Measurements from ENCODE around the gene SOWAHA. TPM values are rescaled to one million over a fixed set of nuclear protein-coding genes. Genes with fewer than 3 reads are reported as not detected.

SOWAHA gene
- total and polyA plus RNA-seq, 2 of the 8 experiments (the other 6 are each of a cell fraction or from before 2014, with no cell fraction given) = 0.09 to 0.11 TPM

DNA sequence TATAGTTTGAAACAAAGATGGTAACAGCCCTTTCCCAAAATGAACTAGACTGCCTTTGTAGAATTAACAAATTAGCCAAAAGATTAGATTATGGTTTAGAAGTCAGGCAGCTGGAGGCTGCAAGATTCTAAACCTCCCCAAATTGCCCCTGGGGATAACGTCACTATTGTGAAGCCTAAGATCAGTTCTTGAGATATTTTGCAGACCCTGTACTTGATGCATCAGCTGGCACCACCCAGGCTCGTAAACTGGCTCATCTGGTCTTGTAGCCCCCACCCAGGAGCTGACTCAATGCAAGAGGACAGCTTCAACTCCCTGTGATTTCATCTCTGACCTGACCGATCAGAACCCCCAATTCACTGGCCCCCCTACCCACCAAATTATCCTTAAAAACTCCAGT, 4.2 kb upstream of the SOWAHA start:
- FAIRE-seq (no peak), DNase-seq (ENCODE audit: low read depth in 1 of 2, low spot score in 2 of 2) (no peak)
- Histone ChIP-seq H3K4ac (replicated peaks; ENCODE audit: insufficient read length, low read depth, low read length) (no peak overlapping the region), H3K4me3 (ENCODE audit: extremely low read depth in 1 of 4, insufficient read depth in 2 of 4, low read depth in 3 of 4, low read length in 4 of 4) (no peak overlapping the region), H3K4me1 (replicated peaks in 1 of 4; ENCODE audit: control insufficient read depth in 3 of 4, insufficient read depth in 4 of 4, low read length in 3 of 4) (peaks cover 0 to 6% (median 2%) of the 10 kb centered on the region in 4 experiments; a peak in 5 of 7 replicates), H3K23me2 (ENCODE audit: low read depth, low read length) (no peaks in the 10 kb centered on the region; the same call in 1 of the 2 replicates), H4K20me1 (replicated peaks in 1 of 2; ENCODE audit: control insufficient read depth in 1 of 2, insufficient read depth in 2 of 2, low read length in 2 of 2) (no peaks in the 10 kb centered on the region), H3K9me3 (ENCODE audit: insufficient read depth in 2 of 2, low read depth in 1 of 2, low read length in 1 of 2) (no peaks in the 10 kb centered on the region), H3K79me2 (ENCODE audit: control insufficient read depth in 1 of 2, insufficient read depth in 2 of 2, low read length in 2 of 2) (no peaks in the 10 kb centered on the region), H4K91ac (replicated peaks; ENCODE audit: insufficient read length, low read length) (no peak overlapping the region), H2BK20ac (ENCODE audit: low read length) (no peak overlapping the region), H2BK5ac (ENCODE audit: low read depth, low read length) (no peak overlapping the region), H4K5ac (ENCODE audit: insufficient read length, low read depth, low read length) (no peak overlapping the region), H3K27me3 (replicated peaks in 1 of 4; ENCODE audit: control insufficient read depth in 3 of 4, extremely low read depth in 1 of 4, insufficient read depth in 3 of 4, low read length in 3 of 4) (peaks cover 18 to 29% (median 26%) of the 10 kb centered on the region in 4 experiments), H3K79me1 (ENCODE audit: low read depth, low read length) (no peaks in the 10 kb centered on the region), H3K14ac (ENCODE audit: insufficient read length) (no peak overlapping the region), H4K8ac (ENCODE audit: extremely low read depth, insufficient read depth, low read length) (no peak overlapping the region), H2BK15ac (ENCODE audit: low read length) (no peak overlapping the region), H3K23ac (ENCODE audit: insufficient read length) (no peak overlapping the region), H2BK12ac (ENCODE audit: low read depth, low read length) (no peak overlapping the region), H3K9ac (replicated peaks in 1 of 4; ENCODE audit: extremely low read depth in 1 of 4, low read depth in 3 of 4, low read length in 3 of 4) (no peak overlapping the region), H3K4me2 (ENCODE audit: insufficient read depth in 1 of 2, low read depth in 2 of 2, low read length in 2 of 2) (no peak overlapping the region), H3K27ac (ENCODE audit: low read depth, low read length) (no peak overlapping the region), H2AFZ (ENCODE audit: low read length) (no peak overlapping the region), H2BK120ac (replicated peaks; ENCODE audit: low read depth, low read length) (no peak overlapping the region), H3K18ac (ENCODE audit: extremely low read depth, low read length) (no peak overlapping the region), H2AK5ac (ENCODE audit: low read depth, low read length) (no peak overlapping the region), H3K56ac (replicated peaks; ENCODE audit: insufficient read length, low read depth, low read length) (no peak overlapping the region), H3K36me3 (ENCODE audit: control insufficient read depth in 2 of 4, insufficient read depth in 4 of 4, low read length in 3 of 4) (no peaks in the 10 kb centered on the region)
- ChIA-PET POLR2A (ENCODE audit: partially characterized antibody) (interaction anchor here (1.3 to 2.7 kb wide), 2 partner anchors 14 to 18 kb away, joined by 4 to 9 read pairs; no protein-coding TSS in a partner anchor), CTCF (ENCODE audit: partially characterized antibody) (interaction anchor here (0.7 to 6.9 kb wide), 10 partner anchors 11 to 129 kb away, joined by 3 to 82 read pairs (median 6); no protein-coding TSS in a partner anchor)
- TF ChIP-seq RAD21 (IDR thresholded peaks at IDR 0.05 in 1 of 2, conservative IDR thresholded peaks at IDR 0.05 in 1 of 2; ENCODE audit: low read depth in 2 of 2, low read length in 2 of 2) = no peak
- TF ChIP-seq, protein P1, sequence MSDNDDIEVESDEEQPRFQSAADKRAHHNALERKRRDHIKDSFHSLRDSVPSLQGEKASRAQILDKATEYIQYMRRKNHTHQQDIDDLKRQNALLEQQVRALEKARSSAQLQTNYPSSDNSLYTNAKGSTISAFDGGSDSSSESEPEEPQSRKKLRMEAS (IDR thresholded peaks at IDR 0.05) = no peak
- whole genome bisulfite sequencing, 2 experiments (ENCODE audit: extremely low coverage in 1 of 2, insufficient coverage in 1 of 2, insufficient read length in 1 of 2, insufficient replicate concordance in 2 of 2, low coverage in 1 of 2, low lambda C conversion rate in 2 of 2, missing lambda C conversion rate in 1 of 2) = 53% methylated on average over 3 of the region's 3 CpGs; no CpG with 5 or more reads in 1 of the 2 experiments
